ENCODE results near the gene SIRPG. TPM values are rescaled to one million over a fixed set of nuclear protein-coding genes. Genes with fewer than 3 reads are reported as not detected.
A peak's percentile ranks its signal among the peaks of the same experiment; 100 is the strongest.

Gene SIRPG
- total RNA-seq, 3 donors from 2014 or later (not counting 1 experiment from before 2014, with no cell fraction given): 1.9 to 3.9 (median 3.1) TPM

DNA sequence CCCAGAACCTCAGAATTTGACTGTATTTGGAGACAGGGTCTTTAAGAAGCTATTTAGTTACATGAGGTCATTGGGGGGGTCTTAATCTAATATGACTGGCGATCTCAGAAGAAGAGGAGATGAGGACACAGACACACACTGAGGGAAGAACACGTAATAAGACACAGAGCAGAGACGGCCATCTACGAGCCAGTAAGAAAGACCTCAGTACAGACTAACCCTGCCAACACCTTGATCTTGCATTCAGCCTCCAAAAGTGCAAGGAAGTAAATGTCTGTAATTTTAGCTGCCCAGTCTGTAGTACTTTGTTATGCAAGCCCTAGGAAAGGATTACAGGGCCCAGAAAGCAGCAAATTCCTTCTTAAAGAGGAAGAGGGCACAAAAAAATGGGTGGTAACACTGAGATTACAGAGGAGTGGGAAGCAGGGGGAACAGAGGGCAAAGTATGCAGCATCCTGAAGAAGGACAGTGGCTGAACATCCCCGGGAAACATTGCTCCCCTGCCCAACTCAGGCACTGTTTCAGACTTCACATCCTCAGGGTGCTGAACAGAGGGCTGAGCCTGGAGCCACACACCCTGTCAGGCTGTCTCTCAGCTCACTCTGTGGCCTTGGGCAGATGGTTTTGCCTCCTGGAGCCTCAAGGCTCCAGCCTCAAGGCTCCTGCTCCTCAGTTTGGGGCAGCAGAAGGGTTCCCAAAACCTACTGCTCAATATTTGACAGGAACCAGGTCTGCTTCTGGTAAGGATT is 27.9 kb upstream of the SIRPG start:
- H3K4me3 ChIP-seq (ENCODE audit: low read length): no peak overlapping the region
- peaks cover 15 to 19% of the 10 kb centered on the region in 2 donors for H3K27me3 Mint-ChIP-seq (ENCODE audit: low read depth in 2 of 2)
- ATAC-seq: no peak
- no peak overlapping the region for H3K27ac Mint-ChIP-seq
- H3K4me3 Mint-ChIP-seq: no peak overlapping the region
- peaks cover 0 to 3% of the 10 kb centered on the region in 2 donors for H3K9me3 Mint-ChIP-seq
- no peaks in the 10 kb centered on the region for H3K9me3 ChIP-seq (ENCODE audit: control insufficient read depth, insufficient read depth, low read length)
- no peaks in the 10 kb centered on the region for H3K4me1 ChIP-seq (ENCODE audit: control insufficient read depth, insufficient read depth, low read length)
- H3K27ac ChIP-seq (ENCODE audit: low read length): no peak overlapping the region
- H3K36me3 Mint-ChIP-seq: no peaks in the 10 kb centered on the region
- H3K4me1 Mint-ChIP-seq: no peaks in the 10 kb centered on the region
- H3K27me3 ChIP-seq (ENCODE audit: control insufficient read depth, insufficient read depth, low read length): no peaks in the 10 kb centered on the region
- intact Hi-C loops (cut with micrococcal nuclease): no loop called here
- 88% methylated on average over 5 of the region's 5 CpGs for WGBS (ENCODE audit: insufficient coverage)
- no peaks in the 10 kb centered on the region for H3K36me3 ChIP-seq (ENCODE audit: control insufficient read depth, insufficient read depth, low read length)
- TF ChIP-seq, protein P1, sequence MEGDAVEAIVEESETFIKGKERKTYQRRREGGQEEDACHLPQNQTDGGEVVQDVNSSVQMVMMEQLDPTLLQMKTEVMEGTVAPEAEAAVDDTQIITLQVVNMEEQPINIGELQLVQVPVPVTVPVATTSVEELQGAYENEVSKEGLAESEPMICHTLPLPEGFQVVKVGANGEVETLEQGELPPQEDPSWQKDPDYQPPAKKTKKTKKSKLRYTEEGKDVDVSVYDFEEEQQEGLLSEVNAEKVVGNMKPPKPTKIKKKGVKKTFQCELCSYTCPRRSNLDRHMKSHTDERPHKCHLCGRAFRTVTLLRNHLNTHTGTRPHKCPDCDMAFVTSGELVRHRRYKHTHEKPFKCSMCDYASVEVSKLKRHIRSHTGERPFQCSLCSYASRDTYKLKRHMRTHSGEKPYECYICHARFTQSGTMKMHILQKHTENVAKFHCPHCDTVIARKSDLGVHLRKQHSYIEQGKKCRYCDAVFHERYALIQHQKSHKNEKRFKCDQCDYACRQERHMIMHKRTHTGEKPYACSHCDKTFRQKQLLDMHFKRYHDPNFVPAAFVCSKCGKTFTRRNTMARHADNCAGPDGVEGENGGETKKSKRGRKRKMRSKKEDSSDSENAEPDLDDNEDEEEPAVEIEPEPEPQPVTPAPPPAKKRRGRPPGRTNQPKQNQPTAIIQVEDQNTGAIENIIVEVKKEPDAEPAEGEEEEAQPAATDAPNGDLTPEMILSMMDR (IDR thresholded peaks at IDR 0.05): no peak
- peak in 1 of 2 donors; percentile 33 for DNase-seq

DNA sequence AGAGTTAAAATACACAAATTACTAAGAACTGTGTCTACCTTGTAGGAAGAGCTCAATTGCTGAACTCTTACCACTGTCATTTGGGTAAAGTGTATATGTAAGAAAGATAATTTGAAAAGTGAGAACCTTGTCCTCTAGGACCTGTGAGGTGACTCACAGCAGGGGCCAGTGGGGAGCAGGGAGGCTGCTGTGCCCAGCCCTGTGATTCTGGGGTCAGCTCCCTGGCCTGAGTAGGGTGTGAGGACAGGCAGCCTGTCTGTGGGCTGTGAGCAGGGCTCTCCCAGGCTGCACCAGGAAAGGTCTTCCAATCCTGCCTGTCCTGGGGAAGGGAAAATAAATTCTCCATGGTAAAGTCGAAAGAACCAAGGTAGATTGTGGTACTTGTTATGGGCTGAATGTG is 27.3 kb upstream of the SIRPG start:
- H3K4me3 Mint-ChIP-seq: no peak overlapping the region
- H3K27ac Mint-ChIP-seq: no peak overlapping the region
- Histone ChIP-seq H3K27me3 (ENCODE audit: control insufficient read depth, insufficient read depth, low read length) (no peaks in the 10 kb centered on the region), H3K9me3 (ENCODE audit: control insufficient read depth, insufficient read depth, low read length) (no peaks in the 10 kb centered on the region), H3K4me1 (ENCODE audit: control insufficient read depth, insufficient read depth, low read length) (no peaks in the 10 kb centered on the region), H3K36me3 (ENCODE audit: control insufficient read depth, insufficient read depth, low read length) (no peaks in the 10 kb centered on the region), H3K4me3 (ENCODE audit: low read length) (no peak overlapping the region), H3K27ac (ENCODE audit: low read length) (no peak overlapping the region)
- no peaks in the 10 kb centered on the region for H3K36me3 Mint-ChIP-seq
- no peaks in the 10 kb centered on the region for H3K4me1 Mint-ChIP-seq
- intact Hi-C loops (cut with micrococcal nuclease): no loop called here
- peaks cover 11 to 15% of the 10 kb centered on the region in 2 donors for H3K27me3 Mint-ChIP-seq (ENCODE audit: low read depth in 2 of 2)
- 100% methylated on average over 1 of the region's 1 CpG for WGBS (ENCODE audit: insufficient coverage)
- TF ChIP-seq, protein P1 (IDR thresholded peaks at IDR 0.05): no peak
- no peak for DNase-seq
- peaks cover 0 to 3% of the 10 kb centered on the region in 2 donors for H3K9me3 Mint-ChIP-seq
- no peak for ATAC-seq

DNA sequence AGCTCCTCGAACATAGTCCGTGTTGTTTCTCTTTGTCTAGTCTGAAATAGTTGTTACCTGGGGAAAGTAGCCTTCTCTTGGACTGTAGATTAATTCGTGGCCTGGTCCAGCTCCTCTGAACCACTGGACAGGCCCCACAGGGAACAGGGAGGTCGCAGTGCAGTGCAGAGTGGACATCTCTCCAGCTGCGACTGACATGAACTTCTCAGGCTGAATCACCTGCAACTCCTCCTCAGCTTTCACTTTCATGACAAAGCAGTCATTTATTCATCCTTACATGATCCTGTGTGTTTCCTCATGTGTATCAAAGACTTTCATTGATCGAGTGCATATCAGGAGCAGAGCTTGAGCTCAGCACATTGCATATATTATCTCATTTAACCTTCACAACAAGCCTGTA is 19.1 kb upstream of the SIRPG start:
- Mint-ChIP-seq H3K27ac (no peak overlapping the region), H3K27me3 (ENCODE audit: low read depth in 2 of 2) (peaks cover 15 to 19% of the 10 kb centered on the region in 2 donors), H3K4me3 (no peak overlapping the region), H3K4me1 (peaks cover 13 to 32% of the 10 kb centered on the region in 2 donors), H3K9me3 (no peaks in the 10 kb centered on the region), H3K36me3 (no peaks in the 10 kb centered on the region)
- Histone ChIP-seq H3K4me3 (ENCODE audit: low read length) (no peak overlapping the region), H3K9me3 (ENCODE audit: control insufficient read depth, insufficient read depth, low read length) (no peaks in the 10 kb centered on the region), H3K4me1 (ENCODE audit: control insufficient read depth, insufficient read depth, low read length) (peaks cover 38% of the 10 kb centered on the region), H3K27ac (ENCODE audit: low read length) (no peak overlapping the region), H3K36me3 (ENCODE audit: control insufficient read depth, insufficient read depth, low read length) (no peaks in the 10 kb centered on the region), H3K27me3 (ENCODE audit: control insufficient read depth, insufficient read depth, low read length) (no peaks in the 10 kb centered on the region)
- intact Hi-C loops (cut with micrococcal nuclease): no loop called here
- WGBS (ENCODE audit: insufficient coverage): 79% methylated on average over 6 of the region's 6 CpGs
- no peak for DNase-seq
- TF ChIP-seq, protein P1 (IDR thresholded peaks at IDR 0.05): no peak
- ATAC-seq: no peak

Measured in natural killer cell (primary cell).